ENCODE results near the gene LRRC41.

The LRRC41 gene

GRCh38 chr1:46306159-46306530, 2.7 kb upstream of the LRRC41 start:
- no peak overlapping the region for H2AFZ ChIP-seq (ENCODE audit: low read depth, low read length)

GRCh38 chr1:46303872-46304326, 483 bp upstream of the LRRC41 start:
- no peaks in the 10 kb centered on the region for H3K9me3 ChIP-seq (ENCODE audit: insufficient read depth, low read length, severe bottlenecking)
- H3K36me3 ChIP-seq (ENCODE audit: insufficient read depth, low read length): peaks cover 28% of the 10 kb centered on the region
- peaks cover 48% of the 10 kb centered on the region for H3K4me1 ChIP-seq (ENCODE audit: insufficient read depth, low read length)
- H3K27me3 ChIP-seq (ENCODE audit: insufficient read depth, low read length, poor library complexity): no peaks in the 10 kb centered on the region
- ATAC-seq (ENCODE audit: insufficient read depth, low read depth) (no peak), DNase-seq (no peak)
- H3K79me2 ChIP-seq (ENCODE audit: insufficient read depth, low read length): peaks cover 98% of the 10 kb centered on the region
- H3K27ac ChIP-seq (ENCODE audit: low read length): peak overlapping the region; percentile 95
- peak overlapping the region; percentile 97 for H3K9ac ChIP-seq (ENCODE audit: low read depth, low read length)
- peaks cover 36% of the 10 kb centered on the region; the same call in 1 of the 2 replicates for H4K20me1 ChIP-seq (ENCODE audit: insufficient read depth, low read length)
- TF ChIP-seq CTCF (IDR thresholded peaks at IDR 0.05; ENCODE audit: borderline replicate concordance, extremely low read depth, low read length, poor library complexity, severe bottlenecking): no peak
- TF ChIP-seq EZH2 (IDR thresholded peaks at IDR 0.05; ENCODE audit: borderline replicate concordance, low read depth, low read length, severe bottlenecking): no peak
- peak overlapping the region; percentile 81 for H2AFZ ChIP-seq (ENCODE audit: low read depth, low read length)
- peak overlapping the region; percentile 88 for H3K4me2 ChIP-seq (ENCODE audit: insufficient read depth, low read length)
- H3K4me3 ChIP-seq (ENCODE audit: low read depth in 1 of 2, low read length in 2 of 2): peak overlapping the region; percentile 81 to 82

More at GRCh38 chr1:46306159-46306530, 2.7 kb upstream of the LRRC41 start:
- H3K36me3 ChIP-seq (ENCODE audit: insufficient read depth, low read length): peaks cover 44% of the 10 kb centered on the region
- H3K4me2 ChIP-seq (ENCODE audit: insufficient read depth, low read length): peak overlapping the region; percentile 88
- H3K4me3 ChIP-seq (ENCODE audit: low read depth in 1 of 2, low read length in 2 of 2): no peak overlapping the region
- no peak for ATAC-seq (ENCODE audit: insufficient read depth, low read depth)
- no peak overlapping the region for H3K27ac ChIP-seq (ENCODE audit: low read length)
- H3K4me1 ChIP-seq (ENCODE audit: insufficient read depth, low read length): peaks cover 37% of the 10 kb centered on the region
- H4K20me1 ChIP-seq (ENCODE audit: insufficient read depth, low read length): peaks cover 40% of the 10 kb centered on the region; the same call in 1 of the 2 replicates
- H3K9ac ChIP-seq (ENCODE audit: low read depth, low read length): peak overlapping the region; percentile 20; the same call in 1 of the 2 replicates
- no peak for TF ChIP-seq CTCF (IDR thresholded peaks at IDR 0.05; ENCODE audit: borderline replicate concordance, extremely low read depth, low read length, poor library complexity, severe bottlenecking)
- TF ChIP-seq EZH2 (IDR thresholded peaks at IDR 0.05; ENCODE audit: borderline replicate concordance, low read depth, low read length, severe bottlenecking): no peak
- peaks cover 91% of the 10 kb centered on the region for H3K79me2 ChIP-seq (ENCODE audit: insufficient read depth, low read length)
- H3K9me3 ChIP-seq (ENCODE audit: insufficient read depth, low read length, severe bottlenecking): no peaks in the 10 kb centered on the region
- no peaks in the 10 kb centered on the region for H3K27me3 ChIP-seq (ENCODE audit: insufficient read depth, low read length, poor library complexity)
- no peak for DNase-seq

GRCh38 chr1:46302641-46303037, 777 bp downstream of the LRRC41 start:
- no peak for TF ChIP-seq CTCF (IDR thresholded peaks at IDR 0.05; ENCODE audit: borderline replicate concordance, extremely low read depth, low read length, poor library complexity, severe bottlenecking)
- no peak for TF ChIP-seq EZH2 (IDR thresholded peaks at IDR 0.05; ENCODE audit: borderline replicate concordance, low read depth, low read length, severe bottlenecking)
- H3K4me1 ChIP-seq (ENCODE audit: insufficient read depth, low read length): peaks cover 48% of the 10 kb centered on the region
- peaks cover 32% of the 10 kb centered on the region for H3K36me3 ChIP-seq (ENCODE audit: insufficient read depth, low read length)
- DNase-seq (no peak), ATAC-seq (ENCODE audit: insufficient read depth, low read depth) (peak; percentile 22)
- peak overlapping the region; percentile 81 to 82 for H3K4me3 ChIP-seq (ENCODE audit: low read depth in 1 of 2, low read length in 2 of 2)
- no peaks in the 10 kb centered on the region for H3K9me3 ChIP-seq (ENCODE audit: insufficient read depth, low read length, severe bottlenecking)
- H3K27ac ChIP-seq (ENCODE audit: low read length): peak overlapping the region; percentile 95
- H3K4me2 ChIP-seq (ENCODE audit: insufficient read depth, low read length): peak overlapping the region; percentile 88
- H3K79me2 ChIP-seq (ENCODE audit: insufficient read depth, low read length): peaks cover 98% of the 10 kb centered on the region
- peak overlapping the region; percentile 97 for H3K9ac ChIP-seq (ENCODE audit: low read depth, low read length)
- H4K20me1 ChIP-seq (ENCODE audit: insufficient read depth, low read length): peaks cover 29% of the 10 kb centered on the region; the same call in 1 of the 2 replicates
- peak overlapping the region; percentile 68 for H2AFZ ChIP-seq (ENCODE audit: low read depth, low read length)
- no peaks in the 10 kb centered on the region for H3K27me3 ChIP-seq (ENCODE audit: insufficient read depth, low read length, poor library complexity)
